ENCODE data around the gene SLAMF8. TPM values are rescaled to one million over a fixed set of nuclear protein-coding genes. Genes with fewer than 3 reads are reported as not detected.

The SLAMF8 gene
- total RNA-seq, 1 experiment from 2014 or later = not detected

DNA sequence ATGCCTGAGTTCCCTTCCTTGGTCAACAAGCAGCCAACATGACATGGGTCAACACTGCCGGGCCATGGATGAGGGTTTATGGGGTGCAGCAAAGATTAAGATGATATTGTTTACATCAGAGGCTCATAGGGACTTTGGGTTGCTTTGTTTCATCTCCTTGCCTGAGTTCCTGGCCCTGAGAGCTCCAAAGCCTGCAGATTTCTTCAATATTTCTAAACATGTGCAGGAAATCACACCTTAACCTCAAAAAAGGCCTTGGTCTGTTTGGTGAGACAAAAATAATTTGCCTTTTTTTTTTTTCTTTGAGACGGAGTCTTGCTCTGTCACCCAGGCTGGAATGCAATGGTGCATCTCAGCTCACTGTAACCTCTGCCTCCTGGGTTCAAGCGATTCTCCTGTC is 876 bp downstream of the SLAMF8 start:
- TF ChIP-seq, protein P1, sequence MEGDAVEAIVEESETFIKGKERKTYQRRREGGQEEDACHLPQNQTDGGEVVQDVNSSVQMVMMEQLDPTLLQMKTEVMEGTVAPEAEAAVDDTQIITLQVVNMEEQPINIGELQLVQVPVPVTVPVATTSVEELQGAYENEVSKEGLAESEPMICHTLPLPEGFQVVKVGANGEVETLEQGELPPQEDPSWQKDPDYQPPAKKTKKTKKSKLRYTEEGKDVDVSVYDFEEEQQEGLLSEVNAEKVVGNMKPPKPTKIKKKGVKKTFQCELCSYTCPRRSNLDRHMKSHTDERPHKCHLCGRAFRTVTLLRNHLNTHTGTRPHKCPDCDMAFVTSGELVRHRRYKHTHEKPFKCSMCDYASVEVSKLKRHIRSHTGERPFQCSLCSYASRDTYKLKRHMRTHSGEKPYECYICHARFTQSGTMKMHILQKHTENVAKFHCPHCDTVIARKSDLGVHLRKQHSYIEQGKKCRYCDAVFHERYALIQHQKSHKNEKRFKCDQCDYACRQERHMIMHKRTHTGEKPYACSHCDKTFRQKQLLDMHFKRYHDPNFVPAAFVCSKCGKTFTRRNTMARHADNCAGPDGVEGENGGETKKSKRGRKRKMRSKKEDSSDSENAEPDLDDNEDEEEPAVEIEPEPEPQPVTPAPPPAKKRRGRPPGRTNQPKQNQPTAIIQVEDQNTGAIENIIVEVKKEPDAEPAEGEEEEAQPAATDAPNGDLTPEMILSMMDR (IDR thresholded peaks at IDR 0.05; ENCODE audit: unreplicated experiment) = no peak
- BruUV-seq (replicated peaks) = no TSS peak
- Mint-ChIP-seq H3K27me3 (ENCODE audit: unreplicated experiment) (peaks cover 74% of the 10 kb centered on the region), H3K9me3 (ENCODE audit: low read depth, unreplicated experiment) (no peaks in the 10 kb centered on the region), H3K36me3 (ENCODE audit: insufficient read depth, unreplicated experiment) (no peaks in the 10 kb centered on the region), H3K4me1 (ENCODE audit: low read depth, unreplicated experiment) (no peaks in the 10 kb centered on the region), H3K27ac (ENCODE audit: unreplicated experiment) (no peak overlapping the region), H3K4me3 (ENCODE audit: low read depth, unreplicated experiment) (no peak overlapping the region)
- CTCF ChIA-PET = interaction anchor here (0.7 kb wide), 1 partner anchor 1807 kb away, joined by 4 read pairs; no protein-coding TSS in a partner anchor
- DNase-seq = no peak
- intact Hi-C loops (cut with micrococcal nuclease; ENCODE audit: unreplicated experiment) = no loop called here

DNA sequence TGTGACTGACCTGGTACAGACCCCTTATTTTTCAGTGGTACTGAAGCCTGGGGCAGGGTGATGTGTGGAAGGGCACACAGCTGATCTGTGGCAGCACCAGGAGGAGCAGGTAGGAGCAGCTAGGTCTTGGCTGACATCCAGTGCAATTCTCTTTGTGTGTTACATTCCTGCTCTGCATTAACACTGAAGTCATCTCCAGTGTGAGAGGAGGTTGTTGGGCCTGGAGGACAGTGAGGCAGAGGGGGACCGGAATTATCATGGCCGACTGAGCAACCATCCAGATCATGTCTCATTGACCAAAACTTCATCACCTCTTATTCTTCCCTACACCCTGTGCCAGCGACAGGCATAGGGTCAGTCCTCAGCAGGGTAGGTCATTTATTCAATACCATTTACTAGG is 1.5 kb downstream of the SLAMF8 start:
- BruUV-seq (replicated peaks) = no TSS peak
- Mint-ChIP-seq H3K27me3 (ENCODE audit: unreplicated experiment) (peaks cover 74% of the 10 kb centered on the region), H3K36me3 (ENCODE audit: insufficient read depth, unreplicated experiment) (no peaks in the 10 kb centered on the region), H3K4me1 (ENCODE audit: low read depth, unreplicated experiment) (no peaks in the 10 kb centered on the region), H3K9me3 (ENCODE audit: low read depth, unreplicated experiment) (no peaks in the 10 kb centered on the region), H3K27ac (ENCODE audit: unreplicated experiment) (no peak overlapping the region), H3K4me3 (ENCODE audit: low read depth, unreplicated experiment) (no peak overlapping the region)
- intact Hi-C loops (cut with micrococcal nuclease; ENCODE audit: unreplicated experiment) = loop anchor here (2.0 kb wide), 1 partner anchor 63 kb away; no protein-coding TSS in a partner anchor
- CTCF ChIA-PET = interaction anchor here (0.6 kb wide), 1 partner anchor 72 kb away, joined by 3 read pairs; the partner anchor contains the start of gene CFAP45
- DNase-seq = no peak
- TF ChIP-seq, protein P1 (IDR thresholded peaks at IDR 0.05; ENCODE audit: unreplicated experiment) = no peak

GRCh38 chr1:159828581-159829272 is 2.1 kb downstream of the SLAMF8 start:
- intact Hi-C loops (cut with micrococcal nuclease; ENCODE audit: unreplicated experiment) = loop anchor here (2.0 kb wide), 1 partner anchor 62 kb away; no protein-coding TSS in a partner anchor
- peaks cover 74% of the 10 kb centered on the region for H3K27me3 Mint-ChIP-seq (ENCODE audit: unreplicated experiment)
- H3K9me3 Mint-ChIP-seq (ENCODE audit: low read depth, unreplicated experiment) = no peaks in the 10 kb centered on the region
- no peak overlapping the region for H3K4me3 Mint-ChIP-seq (ENCODE audit: low read depth, unreplicated experiment)
- CTCF ChIA-PET = interaction anchor here (0.6 kb wide), 1 partner anchor 71 kb away, joined by 3 read pairs; the partner anchor contains the start of gene CFAP45
- no peaks in the 10 kb centered on the region for H3K36me3 Mint-ChIP-seq (ENCODE audit: insufficient read depth, unreplicated experiment)
- no peak overlapping the region for H3K27ac Mint-ChIP-seq (ENCODE audit: unreplicated experiment)
- BruUV-seq (replicated peaks) = no TSS peak
- TF ChIP-seq, protein P1 (IDR thresholded peaks at IDR 0.05; ENCODE audit: unreplicated experiment) = no peak
- no peak for DNase-seq
- no peaks in the 10 kb centered on the region for H3K4me1 Mint-ChIP-seq (ENCODE audit: low read depth, unreplicated experiment)

DNA sequence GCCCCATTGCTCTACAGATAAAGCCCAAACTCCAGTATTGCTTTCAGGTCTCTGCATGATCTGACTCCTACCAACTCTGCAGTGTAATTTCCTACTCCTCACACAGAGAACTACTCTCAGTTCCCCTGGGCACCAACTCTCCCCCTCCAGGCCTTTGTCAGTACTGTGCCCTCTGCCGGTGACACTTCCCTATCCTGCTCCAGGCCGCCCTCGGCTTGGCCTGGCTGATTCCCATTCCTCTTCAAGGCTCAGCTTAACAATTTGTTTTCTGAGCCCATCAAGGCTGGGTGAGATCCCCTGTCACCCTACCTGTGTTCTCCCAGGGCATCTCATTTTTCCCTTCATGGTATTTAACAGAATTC is 2.6 kb downstream of the SLAMF8 start:
- peak; percentile 63 for DNase-seq
- Mint-ChIP-seq H3K27me3 (ENCODE audit: unreplicated experiment) (peaks cover 74% of the 10 kb centered on the region), H3K4me3 (ENCODE audit: low read depth, unreplicated experiment) (no peak overlapping the region), H3K9me3 (ENCODE audit: low read depth, unreplicated experiment) (no peaks in the 10 kb centered on the region), H3K36me3 (ENCODE audit: insufficient read depth, unreplicated experiment) (no peaks in the 10 kb centered on the region), H3K4me1 (ENCODE audit: low read depth, unreplicated experiment) (no peaks in the 10 kb centered on the region), H3K27ac (ENCODE audit: unreplicated experiment) (no peak overlapping the region)
- TF ChIP-seq, protein P1 (IDR thresholded peaks at IDR 0.05; ENCODE audit: unreplicated experiment) = peak; percentile 70
- CTCF ChIA-PET = interaction anchor here (1.0 to 1.2 kb wide), 2 partner anchors 30 to 66 kb away, joined by 3 read pairs; no protein-coding TSS in a partner anchor
- BruUV-seq (replicated peaks) = no TSS peak
- intact Hi-C loops (cut with micrococcal nuclease; ENCODE audit: unreplicated experiment) = loop anchor here (2.0 kb wide), 1 partner anchor 62 kb away; no protein-coding TSS in a partner anchor
